Measurements from ENCODE around the gene SLC16A11.
"Not testable (repeated sequence)": the region's sequence is repeated elsewhere in the genome, so short reads cannot be mapped to it uniquely, and the experiment has no call there.

The SLC16A11 gene

GRCh38 chr17:7004398-7005253, 39.3 kb downstream of the SLC16A11 start:
- no peak for DNase-seq

- DNase-seq, result no peak
Measured at GRCh38 chr17:7003745-7004144, 40.1 kb downstream of the SLC16A11 start.

GRCh38 chr17:7002288-7003047, 41.4 kb downstream of the SLC16A11 start:
- DNase-seq, result no peak

- DNase-seq, result peak; percentile 76
Measured at GRCh38 chr17:7001318-7001961, 42.5 kb downstream of the SLC16A11 start.

GRCh38 chr17:6998855-6999508, 44.9 kb downstream of the SLC16A11 start:
- DNase-seq, result no peak

- DNase-seq, result no peak
Measured at GRCh38 chr17:6997171-6997570, 46.7 kb downstream of the SLC16A11 start.

- DNase-seq, result no peak
Measured at GRCh38 chr17:6996256-6997011, 47.5 kb downstream of the SLC16A11 start.

- no peak for DNase-seq
Measured at GRCh38 chr17:6995500-6996255, 48.2 kb downstream of the SLC16A11 start, which contains the start of gene ALOX12. ALOX12 (plus strand) TSS chr17:6996049; CDS start chr17:6996118, 69 bp downstream.

- DNase-seq, result no peak
Measured at GRCh38 chr17:6994666-6995256, 49.1 kb downstream of the SLC16A11 start.

- DNase-seq, result no peak
Measured at GRCh38 chr17:6994118-6994598, 49.7 kb downstream of the SLC16A11 start.

- not testable (repeated sequence) for DNase-seq
Measured at GRCh38 chr17:6993613-6994056, 50.3 kb downstream of the SLC16A11 start.

All from stimulated activated CD8-positive, alpha-beta memory T cell treated with anti-CD3 and anti-CD28 coated beads, Interleukin-4, amount 100 ng/mL, for 48 hours (primary cell).